B cell (primary cell): Measurements from ENCODE around the gene RBMXL3. TPM values are rescaled to one million over a fixed set of nuclear protein-coding genes. Genes with fewer than 3 reads are reported as not detected.

ENCODE experiments used
- ATAC-seq: fragments of 200-7000 bp; cut with Tn5 transposase; one replicate; pipeline ENCODE4 v1.10.0; 2021; ENCODE audit warnings: low read depth, mild to moderate bottlenecking, moderate number of reproducible peaks, moderate library complexity
- CTCF ChIA-PET: fragments of 350-600 bp; sonication (Branson Sonifier 250); formaldehyde crosslinking; loops from one replicate; lab custom pipeline; 2021; ENCODE audit warnings: antibody characterized with exemption, inconsistent platforms; lab: Charles Lee
- POLR2A ChIA-PET: fragments of 350-600 bp; sonication (Branson Sonifier 250); formaldehyde crosslinking; loops from one replicate; lab custom pipeline; 2021; ENCODE audit warnings: antibody characterized with exemption; lab: Charles Lee
- DNase-seq: peaks from one replicate; pipeline ENCODE4 v3.0.0; 2013
- H2AFZ ChIP-seq: 2 replicates; pipeline ENCODE4 v1.6.1; 2012; ENCODE audit warnings: mild to moderate bottlenecking, low read depth, low read length; ENCODE audit not compliant: insufficient read depth, poor library complexity, severe bottlenecking
- H3K27ac ChIP-seq, 2 donors: 1 replicate in 1 of 2; 2 replicates in 1 of 2; pipeline ENCODE4 v1.5.1; 2012 to 2013; ENCODE audit warnings: low read length in 2 of 2, mild to moderate bottlenecking in 2 of 2, moderate library complexity in 1 of 2
- H3K27me3 ChIP-seq, 4 experiments: fragments of 200-600 bp in 1 of 4; sonication (generic) in 1 of 4; replicated peaks in 1 of 4; 1 replicate in 2 of 4; 2 replicates in 2 of 4; pipeline versions ENCODE4 v1.6.1 to v1.7.0; 2013 to 2016; ENCODE audit warnings: low read length in 3 of 4, mild to moderate bottlenecking in 2 of 4, mixed read lengths in 1 of 4, moderate library complexity in 1 of 4; ENCODE audit not compliant: insufficient read depth in 4 of 4, control insufficient read depth in 3 of 4; ENCODE audit errors: control extremely low read depth in 1 of 4
- H3K36me3 ChIP-seq, 2 experiments: replicated peaks in 1 of 2; 1 replicate in 1 of 2; 2 replicates in 1 of 2; pipeline versions ENCODE4 v1.6.1 to v1.7.1; 2013; ENCODE audit warnings: low read length in 1 of 2; ENCODE audit not compliant: insufficient read depth in 2 of 2, control insufficient read depth in 1 of 2; ENCODE audit errors: control extremely low read depth in 1 of 2, extremely low read depth in 1 of 2
- H3K4me1 ChIP-seq, 2 donors: fragments of 200-600 bp in 1 of 2; sonication (generic) in 1 of 2; 1 replicate in 1 of 2; 2 replicates in 1 of 2; pipeline versions ENCODE4 v1.5.1 to v1.6.1; 2013 to 2017; ENCODE audit warnings: low read length in 2 of 2; ENCODE audit not compliant: control insufficient read depth in 2 of 2, insufficient read depth in 2 of 2
- H3K4me2 ChIP-seq: replicated peaks from 2 replicates; pipeline ENCODE3; 2012; ENCODE audit warnings: mild to moderate bottlenecking, low read depth, low read length; ENCODE audit not compliant: poor library complexity, severe bottlenecking
- H3K4me3 ChIP-seq, 5 experiments: fragments of 200-600 bp in 1 of 5; sonication (generic) in 1 of 5; 1 replicate in 3 of 5; 2 replicates in 2 of 5; pipeline versions ENCODE4 v1.5.1 to v1.7.0; 2011 to 2016; ENCODE audit warnings: low read length in 4 of 5, mild to moderate bottlenecking in 4 of 5, low read depth in 2 of 5, control low read depth in 1 of 5, moderate library complexity in 1 of 5; ENCODE audit not compliant: insufficient read depth in 1 of 5; ENCODE audit errors: control extremely low read depth in 1 of 5, extremely low read depth in 1 of 5
- H3K79me2 ChIP-seq: fragments of 200-600 bp; sonication (generic); one replicate; pipeline ENCODE4 v1.6.0; 2016; ENCODE audit warnings: low read length; ENCODE audit not compliant: control insufficient read depth, insufficient read depth
- H3K9ac ChIP-seq: fragments of 200-600 bp; sonication (generic); 2 replicates; pipeline ENCODE4 v1.6.1; 2017; ENCODE audit warnings: mild to moderate bottlenecking, low read length, moderate library complexity
- H3K9me3 ChIP-seq, 3 donors: one replicate each; pipeline versions ENCODE4 v1.6.1 to v1.7.1; 2013; ENCODE audit warnings: low read length in 2 of 3; ENCODE audit not compliant: control insufficient read depth in 2 of 3, insufficient read depth in 1 of 3; ENCODE audit errors: control extremely low read depth in 1 of 3
- H4K20me1 ChIP-seq: 2 replicates; pipeline ENCODE4 v1.6.0; 2012; ENCODE audit warnings: mild to moderate bottlenecking, low read length; ENCODE audit not compliant: insufficient read depth, control insufficient read depth, poor library complexity, severe bottlenecking
- H3K27ac Mint-ChIP-seq: one replicate; pipeline ENCODE4 v1.8.0; 2021; ENCODE audit warnings: mixed read lengths
- H3K27me3 Mint-ChIP-seq: one replicate; pipeline ENCODE4 v1.8.0; 2021; ENCODE audit warnings: mixed read lengths
- H3K4me1 Mint-ChIP-seq: one replicate; pipeline ENCODE4 v1.8.0; 2021; ENCODE audit warnings: mixed read lengths
- H3K4me3 Mint-ChIP-seq: one replicate; pipeline ENCODE4 v1.8.0; 2021; ENCODE audit warnings: mixed read lengths
- H3K9me3 Mint-ChIP-seq: one replicate; pipeline ENCODE4 v1.8.0; 2022; ENCODE audit warnings: mixed read lengths; ENCODE audit not compliant: insufficient read depth
- EZH2 ChIP-seq: IDR thresholded peaks from 2 replicates; pipeline ENCODE4 v1.6.1; 2012; ENCODE audit warnings: borderline replicate concordance, low read depth, mild to moderate bottlenecking, moderate library complexity, low read length; ENCODE audit not compliant: insufficient read depth, poor library complexity, severe bottlenecking
- WGBS: methylation state at CpG from one replicate; pipeline ENCODE4 v1.1.5; 2013; ENCODE audit warnings: missing lambda C conversion rate; ENCODE audit not compliant: insufficient coverage; 5-methylcytosine and 5-hydroxymethylcytosine counted together
- intact Hi-C: fragments of 100-400 bp; cut with micrococcal nuclease; formaldehyde crosslinking; loops from one replicate; pipeline ENCODE4 v1.10.0; 2022
- polyA plus RNA-seq: library from polyadenylated mRNA; depleted of rRNA; stranded (reverse); fragments of >200 nt; gene quantifications from 2 replicates; pipeline ENCODE4 v1.2.3, GENCODE V29; 2012
- total RNA-seq, 2 donors: library from RNA; stranded (reverse); fragments of 120-200 nt in 1 of 2; gene quantifications; 1 replicate in 1 of 2; 2 replicates in 1 of 2; pipeline versions ENCODE4 v1.2.3 to v1.2.4, GENCODE V29; 2013 to 2022
- TF ChIP-seq, protein P1 (sequence below): fragments of 200-600 bp; IDR thresholded peaks from one replicate; pipeline ENCODE4 v1.8.0; 2022; ENCODE audit warnings: antibody characterized with exemption, mild to moderate bottlenecking

The RBMXL3 gene
- total and polyA plus RNA-seq, 2 donors (not counting 1 experiment from before 2014, with no cell fraction given) = not detected

DNA sequence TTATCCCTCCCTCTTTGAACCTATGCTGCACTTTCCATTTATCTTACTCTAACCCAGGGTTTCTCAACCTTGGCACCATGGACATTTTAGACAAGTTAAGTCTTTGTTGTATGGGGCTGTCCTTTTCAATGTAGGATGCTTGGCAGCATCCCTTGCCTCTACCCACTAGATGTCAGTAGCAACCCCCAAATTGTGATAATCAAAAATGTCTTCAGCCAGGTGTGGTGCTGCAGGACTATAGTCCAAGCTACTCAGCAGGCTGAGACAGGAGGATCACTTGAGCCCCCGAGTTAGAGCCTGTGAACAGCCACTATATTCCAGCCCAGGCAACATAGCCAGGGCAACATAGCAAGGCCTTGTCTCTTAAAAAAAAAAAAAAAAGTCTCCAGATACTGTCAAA, 37.7 kb downstream of the RBMXL3 start:
- H3K4me3 Mint-ChIP-seq = no peak overlapping the region
- Histone ChIP-seq H3K9me3 (no peaks in the 10 kb centered on the region), H3K27me3 (no peaks in the 10 kb centered on the region), H2AFZ (no peak overlapping the region), H3K4me1 (no peaks in the 10 kb centered on the region), H3K36me3 (no peaks in the 10 kb centered on the region), H3K79me2 (no peaks in the 10 kb centered on the region), H4K20me1 (no peaks in the 10 kb centered on the region), H3K4me3 (no peak overlapping the region), H3K9ac (no peak overlapping the region), H3K4me2 (no peak overlapping the region), H3K27ac (no peak overlapping the region)
- no CpG with 5 or more reads among the region's 1 CpG for WGBS
- POLR2A ChIA-PET = no interaction called here
- no peak overlapping the region for H3K27ac Mint-ChIP-seq
- TF ChIP-seq EZH2 = no peak
- TF ChIP-seq, protein P1, sequence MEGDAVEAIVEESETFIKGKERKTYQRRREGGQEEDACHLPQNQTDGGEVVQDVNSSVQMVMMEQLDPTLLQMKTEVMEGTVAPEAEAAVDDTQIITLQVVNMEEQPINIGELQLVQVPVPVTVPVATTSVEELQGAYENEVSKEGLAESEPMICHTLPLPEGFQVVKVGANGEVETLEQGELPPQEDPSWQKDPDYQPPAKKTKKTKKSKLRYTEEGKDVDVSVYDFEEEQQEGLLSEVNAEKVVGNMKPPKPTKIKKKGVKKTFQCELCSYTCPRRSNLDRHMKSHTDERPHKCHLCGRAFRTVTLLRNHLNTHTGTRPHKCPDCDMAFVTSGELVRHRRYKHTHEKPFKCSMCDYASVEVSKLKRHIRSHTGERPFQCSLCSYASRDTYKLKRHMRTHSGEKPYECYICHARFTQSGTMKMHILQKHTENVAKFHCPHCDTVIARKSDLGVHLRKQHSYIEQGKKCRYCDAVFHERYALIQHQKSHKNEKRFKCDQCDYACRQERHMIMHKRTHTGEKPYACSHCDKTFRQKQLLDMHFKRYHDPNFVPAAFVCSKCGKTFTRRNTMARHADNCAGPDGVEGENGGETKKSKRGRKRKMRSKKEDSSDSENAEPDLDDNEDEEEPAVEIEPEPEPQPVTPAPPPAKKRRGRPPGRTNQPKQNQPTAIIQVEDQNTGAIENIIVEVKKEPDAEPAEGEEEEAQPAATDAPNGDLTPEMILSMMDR = no peak
- ATAC-seq (no peak), DNase-seq (no peak)
- peaks cover 3% of the 10 kb centered on the region for H3K27me3 Mint-ChIP-seq
- H3K4me1 Mint-ChIP-seq = no peaks in the 10 kb centered on the region
- no peaks in the 10 kb centered on the region for H3K9me3 Mint-ChIP-seq
- intact Hi-C loops = no loop called here
- CTCF ChIA-PET = no interaction called here

DNA sequence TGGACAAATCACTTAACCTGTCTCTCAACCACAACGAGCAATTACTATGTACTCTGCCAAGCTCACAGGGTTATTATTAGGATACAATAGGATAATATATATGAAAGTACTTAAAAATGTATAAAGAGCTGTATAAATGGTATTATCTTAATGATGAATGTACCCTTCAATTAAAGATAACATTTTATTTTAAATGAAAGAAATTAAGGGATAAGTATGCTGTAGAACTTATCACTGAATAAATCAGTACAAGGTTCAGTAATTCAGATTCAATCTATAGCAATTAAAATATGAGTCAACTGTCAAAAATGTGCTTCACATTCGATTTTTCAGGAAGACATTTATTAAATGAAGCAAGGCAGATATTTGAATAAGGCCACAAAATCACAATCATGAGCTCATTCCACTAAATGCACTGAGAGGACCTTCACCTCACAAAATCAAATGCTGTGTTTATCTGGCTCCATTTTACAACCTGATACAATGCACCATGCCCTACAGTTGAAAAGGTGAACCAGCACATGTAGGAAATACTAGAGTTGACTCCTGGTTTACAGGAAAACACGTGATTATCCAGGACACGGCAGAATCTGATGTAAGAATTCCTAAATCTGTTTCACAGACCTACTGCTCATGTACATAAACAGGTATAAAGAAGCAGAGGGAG, 40.3 kb downstream of the RBMXL3 start:
- H3K9me3 ChIP-seq = no peaks in the 10 kb centered on the region
- H3K79me2 ChIP-seq = no peaks in the 10 kb centered on the region
- TF ChIP-seq, protein P1 = no peak
- no peak for TF ChIP-seq EZH2
- no peak overlapping the region for H3K27ac ChIP-seq
- Mint-ChIP-seq H3K9me3 (no peaks in the 10 kb centered on the region), H3K4me1 (peaks cover 4% of the 10 kb centered on the region), H3K27ac (no peak overlapping the region), H3K4me3 (no peak overlapping the region), H3K27me3 (peaks cover 15% of the 10 kb centered on the region)
- intact Hi-C loops = no loop called here
- H3K4me2 ChIP-seq = no peak overlapping the region
- H3K4me1 ChIP-seq = no peaks in the 10 kb centered on the region
- ChIA-PET POLR2A (no interaction called here), CTCF (no interaction called here)
- no peak overlapping the region for H3K4me3 ChIP-seq
- H2AFZ ChIP-seq = no peak overlapping the region
- H3K36me3 ChIP-seq = no peaks in the 10 kb centered on the region
- peaks cover 0 to 2% (median 0%) of the 10 kb centered on the region in 4 experiments for H3K27me3 ChIP-seq
- no peak overlapping the region for H3K9ac ChIP-seq
- WGBS = no CpG with 5 or more reads among the region's 4 CpGs
- DNase-seq (no peak), ATAC-seq (no peak)
- H4K20me1 ChIP-seq = no peaks in the 10 kb centered on the region
